ENCODE data around the gene DDX17. TPM values are rescaled to one million over a fixed set of nuclear protein-coding genes. Genes with fewer than 3 reads are reported as not detected.

DDX17 gene
- total RNA-seq, 1 experiment from 2014 or later = 234 TPM

- TF ChIP-seq JUND (IDR thresholded peaks at IDR 0.05) = no peak
- TF ChIP-seq SIN3A (IDR thresholded peaks at IDR 0.05; ENCODE audit: low read depth) = no peak
- TF ChIP-seq EZH2 (IDR thresholded peaks at IDR 0.05) = no peak
- TF ChIP-seq SRF (IDR thresholded peaks at IDR 0.05; ENCODE audit: low read depth) = no peak
- TF ChIP-seq TCF7L2 (IDR thresholded peaks at IDR 0.05; ENCODE audit: borderline replicate concordance, extremely low read depth, insufficient read depth, insufficient read length) = no peak
- TF ChIP-seq SP1 (IDR thresholded peaks at IDR 0.05; ENCODE audit: low read depth) = no peak
- TF ChIP-seq FOSL1 (IDR thresholded peaks at IDR 0.05; ENCODE audit: low read depth) = no peak
- TF ChIP-seq EGR1 (IDR thresholded peaks at IDR 0.05; ENCODE audit: low read depth) = no peak
- TF ChIP-seq YY1 (IDR thresholded peaks at IDR 0.05; ENCODE audit: extremely low read depth, insufficient replicate concordance, low read depth, low read length) = no peak
- no peak for TF ChIP-seq ATF3 (IDR thresholded peaks at IDR 0.05)
- TF ChIP-seq MAX (IDR thresholded peaks at IDR 0.05) = no peak
- no peak for TF ChIP-seq ZBTB33 (IDR thresholded peaks at IDR 0.05; ENCODE audit: extremely low read depth, insufficient replicate concordance, low read length)
- no peak for TF ChIP-seq RAD21 (IDR thresholded peaks at IDR 0.05; ENCODE audit: low read depth)
- TF ChIP-seq POLR2A (IDR thresholded peaks at IDR 0.05; ENCODE audit: borderline replicate concordance, extremely low read depth, insufficient read depth, insufficient read length) = no peak
- TF ChIP-seq ZFX (IDR thresholded peaks at IDR 0.05) = no peak
- TF ChIP-seq CEBPB (IDR thresholded peaks at IDR 0.05; ENCODE audit: low read depth) = no peak
- no peak for TF ChIP-seq ELF1 (IDR thresholded peaks at IDR 0.05; ENCODE audit: borderline replicate concordance, low read depth)
- no peak for TF ChIP-seq CTCF (IDR thresholded peaks at IDR 0.05 in 2 of 3, conservative IDR thresholded peaks at IDR 0.05 in 1 of 3; ENCODE audit: borderline replicate concordance in 1 of 3, insufficient read depth in 1 of 3, low read depth in 2 of 3, low read length in 2 of 3)
- Histone ChIP-seq H3K27me3 (ENCODE audit: insufficient read depth, low read length) (no peaks in the 10 kb centered on the region), H4K20me1 (ENCODE audit: insufficient read depth) (no peaks in the 10 kb centered on the region), H3K27ac (ENCODE audit: low read depth, low read length) (no peak overlapping the region), H3K9me2 (ENCODE audit: insufficient read depth) (no peaks in the 10 kb centered on the region), H3K4me3 (replicated peaks in 1 of 2; ENCODE audit: low read depth in 1 of 2, low read length in 2 of 2) (no peak overlapping the region), H3K9ac (ENCODE audit: low read length) (no peak overlapping the region), H3K79me2 (ENCODE audit: insufficient read depth, low read length) (no peaks in the 10 kb centered on the region), H2AFZ (ENCODE audit: low read depth, low read length, poor library complexity, severe bottlenecking) (no peak overlapping the region), H3K4me1 (ENCODE audit: control insufficient read depth in 1 of 2, insufficient read depth in 2 of 2, low read length in 2 of 2) (no peaks in the 10 kb centered on the region), H3K4me2 (ENCODE audit: low read length) (no peak overlapping the region), H3K9me3 (ENCODE audit: control insufficient read depth in 1 of 2, insufficient read depth in 1 of 2, low read depth in 1 of 2, low read length in 2 of 2) (no peaks in the 10 kb centered on the region), H3K36me3 (ENCODE audit: control insufficient read depth in 1 of 2, insufficient read depth in 2 of 2, low read length in 2 of 2) (no peaks in the 10 kb centered on the region)
- ChIA-PET POLR2A (no interaction called here), RAD21 (ENCODE audit: low non-redundant PET in 1 of 2, low total read pairs in 2 of 2, uncharacterized antibody in 2 of 2, unreplicated experiment in 2 of 2) (no interaction called here), CTCF (no interaction called here)
- intact Hi-C loops (cut with micrococcal nuclease) = no loop called here
- BruUV-seq (replicated peaks) = no TSS peak
- DNase-seq (ENCODE audit: low read depth, low spot score) = no peak
- ATAC-seq = 0 out of 2 replicates have a peak, but pooled peaks have one; percentile 6
Observed at GRCh38 chr22:38442967-38443627, 63.0 kb downstream of the DDX17 start.

Data from HCT116 (cell line).